HG02798 (cell line): ENCODE data around the gene TTC19.
A peak's percentile ranks its signal among the peaks of the same experiment; 100 is the strongest.
"Not testable (repeated sequence)": the region's sequence is repeated elsewhere in the genome, so short reads cannot be mapped to it uniquely, and the experiment has no call there.

Experiments
- ATAC-seq: cut with Tn5 transposase; IDR thresholded peaks from one replicate; pipeline ENCODE4 v1.9.1; 2021; ENCODE audit warnings: mild to moderate bottlenecking; ENCODE audit not compliant: unreplicated experiment, poor library complexity

The TTC19 gene

GRCh38 chr17:15972497-15972951, 27.1 kb upstream of the TTC19 start:
- ATAC-seq, result no peak

GRCh38 chr17:15973016-15973415, 26.6 kb upstream of the TTC19 start:
- no peak for ATAC-seq

- ATAC-seq, result no peak
Observed at GRCh38 chr17:15973834-15974233, 25.8 kb upstream of the TTC19 start.

- ATAC-seq, result no peak
Observed at GRCh38 chr17:15977894-15978293, 21.7 kb upstream of the TTC19 start.

- ATAC-seq, result no peak
Observed at GRCh38 chr17:15978606-15979005, 21.0 kb upstream of the TTC19 start.

- ATAC-seq, result not testable (repeated sequence)
Observed at GRCh38 chr17:15979013-15979412, 20.6 kb upstream of the TTC19 start.

- peak; percentile 53 for ATAC-seq
Observed at GRCh38 chr17:15981208-15981607, 18.4 kb upstream of the TTC19 start.

GRCh38 chr17:15981646-15982580, 17.7 kb upstream of the TTC19 start:
- ATAC-seq, result no peak

- ATAC-seq, result no peak
Observed at GRCh38 chr17:15996322-15996721, 3.3 kb upstream of the TTC19 start.

GRCh38 chr17:15998031-15998562, 1.5 kb upstream of the TTC19 start:
- ATAC-seq, result no peak

GRCh38 chr17:15999974-16000827, 577 bp downstream of the TTC19 start:
- ATAC-seq, result peak; percentile 25

- ATAC-seq, result no peak
Observed at GRCh38 chr17:16001226-16001897, 1.7 kb downstream of the TTC19 start.

GRCh38 chr17:16002708-16003260, 3.2 kb downstream of the TTC19 start:
- ATAC-seq, result no peak

GRCh38 chr17:16003841-16004240, 4.2 kb downstream of the TTC19 start:
- ATAC-seq, result no peak

GRCh38 chr17:16005636-16006035, 6.0 kb downstream of the TTC19 start:
- ATAC-seq, result no peak

- ATAC-seq, result no peak
Observed at GRCh38 chr17:16007439-16007838, 7.8 kb downstream of the TTC19 start.

GRCh38 chr17:16013943-16014407, 14.4 kb downstream of the TTC19 start:
- ATAC-seq, result no peak

GRCh38 chr17:16019347-16019746, 19.7 kb downstream of the TTC19 start:
- ATAC-seq, result no peak

GRCh38 chr17:16023881-16024280, 24.3 kb downstream of the TTC19 start:
- no peak for ATAC-seq

- no peak for ATAC-seq
Observed at GRCh38 chr17:16025202-16025601, 25.6 kb downstream of the TTC19 start.
